OCI-M1 (cell line): ENCODE results near the gene PODN.

Experiments
- DNase-seq: peaks from one replicate; lab custom pipeline; 2025; lab: John Stamatoyannopoulos, UW

Gene PODN

GRCh38 chr1:53050310-53050709, 11.7 kb upstream of the PODN start:
- DNase-seq, result no peak

- no peak for DNase-seq
These were observed 10.3 kb upstream of the PODN start for GRCh38 chr1:53051676-53052075.

- DNase-seq, result no peak
These were observed 4.9 kb upstream of the PODN start for GRCh38 chr1:53057127-53057526.

- no peak for DNase-seq
These were observed 1.4 kb upstream of the PODN start for GRCh38 chr1:53060579-53060978.

- no peak for DNase-seq
These were observed 722 bp upstream of the PODN start for GRCh38 chr1:53061123-53061858.

GRCh38 chr1:53062708-53063591, 937 bp downstream of the PODN start:
- DNase-seq, result no peak

- no peak for DNase-seq
These were observed 1.9 kb downstream of the PODN start for GRCh38 chr1:53063744-53064515.

- no peak for DNase-seq
These were observed 3.4 kb downstream of the PODN start for GRCh38 chr1:53065391-53065790.

GRCh38 chr1:53066488-53066887, 4.5 kb downstream of the PODN start:
- no peak for DNase-seq

GRCh38 chr1:53066891-53067738, 5.1 kb downstream of the PODN start:
- DNase-seq, result no peak

- no peak for DNase-seq
These were observed 5.9 kb downstream of the PODN start for GRCh38 chr1:53067886-53068285.

- DNase-seq, result no peak
These were observed 6.5 kb downstream of the PODN start for GRCh38 chr1:53068314-53069099.

- no peak for DNase-seq
These were observed 7.3 kb downstream of the PODN start for GRCh38 chr1:53069265-53069662.

GRCh38 chr1:53069663-53070327, 7.8 kb downstream of the PODN start:
- DNase-seq, result no peak

- DNase-seq, result no peak
These were observed 8.6 kb downstream of the PODN start for GRCh38 chr1:53070621-53071020.

- DNase-seq, result no peak
These were observed 9.3 kb downstream of the PODN start for GRCh38 chr1:53071167-53071865.

GRCh38 chr1:53071915-53072314, 9.9 kb downstream of the PODN start:
- no peak for DNase-seq

GRCh38 chr1:53073287-53073686, 11.3 kb downstream of the PODN start:
- DNase-seq, result no peak

- DNase-seq, result no peak
These were observed 11.9 kb downstream of the PODN start for GRCh38 chr1:53073868-53074311.
